ENCODE measurements around the gene SETD4. TPM values are rescaled to one million over a fixed set of nuclear protein-coding genes. Genes with fewer than 3 reads are reported as not detected.
A peak's percentile ranks its signal among the peaks of the same experiment; 100 is the strongest.
"Not testable (repeated sequence)": the region's sequence is repeated elsewhere in the genome, so short reads cannot be mapped to it uniquely, and the experiment has no call there.

Gene SETD4
- total and polyA plus RNA-seq, 5 experiments from 2014 or later: 6.5 to 31.7 (median 9.8) TPM

DNA sequence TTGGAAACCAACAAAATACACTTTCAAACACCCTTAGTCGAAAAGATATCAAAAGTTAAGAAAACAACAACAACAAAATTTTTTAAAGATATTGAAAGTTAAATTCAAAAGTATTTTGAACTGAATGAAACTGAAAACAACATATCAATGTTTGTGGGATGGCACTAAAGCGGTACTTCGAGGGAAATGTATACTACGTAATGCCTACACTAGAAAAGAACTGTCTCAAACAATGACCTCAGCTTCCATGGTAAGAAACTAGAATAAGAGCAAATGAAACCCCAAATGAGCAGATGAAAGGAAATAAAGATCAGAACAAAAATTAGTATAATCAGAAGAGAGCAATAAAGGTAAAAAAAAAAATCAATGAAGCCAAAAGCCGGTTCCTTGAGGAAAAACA lies 15.6 kb upstream of the SETD4 start:
- H3K27me3 Mint-ChIP-seq: no peaks in the 10 kb centered on the region
- peak overlapping the region in 4 of 10 donors; percentile 8 to 86 (median 36) for H3K27ac Mint-ChIP-seq
- H3K4me1 Mint-ChIP-seq: peaks cover 26 to 63% (median 38%) of the 10 kb centered on the region in 4 donors
- H3K9me3 Mint-ChIP-seq: peaks cover 0 to 3% (median 0%) of the 10 kb centered on the region in 9 donors
- DNase-seq: no peak
- ATAC-seq: no peak
- H3K36me3 Mint-ChIP-seq: peaks cover 7 to 28% (median 17%) of the 10 kb centered on the region in 3 donors
- POLR2A ChIA-PET: no interaction called here
- no peak overlapping the region for H3K4me3 Mint-ChIP-seq

DNA sequence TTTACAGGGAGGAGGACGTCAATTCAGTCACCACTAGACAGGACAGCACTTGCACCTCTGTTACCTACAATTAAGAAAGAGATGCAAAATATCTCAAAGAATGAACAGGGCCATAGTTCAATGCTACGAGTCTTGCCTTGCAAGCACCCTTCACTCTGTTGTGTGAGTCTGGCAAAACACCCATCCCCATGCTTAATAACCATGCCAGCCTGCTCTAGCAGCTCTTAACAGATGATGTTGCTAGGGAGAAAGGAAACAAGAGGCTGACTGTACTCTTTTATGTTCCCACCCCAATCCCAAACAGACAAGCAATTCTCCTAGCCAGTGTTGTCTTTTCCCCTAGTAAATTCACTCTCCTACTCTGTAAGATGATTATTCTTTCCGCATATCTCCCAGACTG lies 14.8 kb upstream of the SETD4 start:
- DNase-seq: no peak
- POLR2A ChIA-PET: no interaction called here

DNA sequence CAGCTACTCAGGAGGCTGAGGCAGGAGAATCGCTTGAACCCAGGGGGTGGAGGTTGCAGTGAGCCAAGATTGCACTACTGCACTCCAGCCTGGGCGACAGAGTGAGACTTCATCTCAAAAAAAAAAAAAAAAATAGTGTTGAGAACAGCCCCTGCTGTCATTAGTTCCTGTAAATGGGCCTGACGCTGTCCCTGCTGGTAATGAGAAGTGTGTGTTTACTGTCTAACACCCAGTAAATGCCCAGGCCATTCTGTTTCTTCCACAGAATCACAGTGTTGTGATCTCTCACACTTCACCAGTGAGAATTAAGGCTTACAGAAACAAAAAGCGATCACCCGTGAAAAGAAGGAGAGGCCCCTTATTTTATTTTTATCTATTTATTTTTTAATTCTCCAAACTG lies 13.6 kb upstream of the SETD4 start:
- ATAC-seq, DNase-seq, H3K27me3 Mint-ChIP-seq, H3K27ac Mint-ChIP-seq, H3K9me3 Mint-ChIP-seq, H3K4me3 Mint-ChIP-seq: not testable (repeated sequence)
- Mint-ChIP-seq H3K4me1 (peaks cover 28 to 65% (median 48%) of the 10 kb centered on the region in 4 donors), H3K36me3 (peaks cover 10 to 26% (median 20%) of the 10 kb centered on the region in 3 donors)
- POLR2A ChIA-PET: interaction anchor here (0.6 kb wide), 2 partner anchors 39 to 264 kb away, joined by 3 to 7 read pairs; no protein-coding TSS in a partner anchor

More for the DNA sequence above, 14.8 kb upstream of the SETD4 start:
- H3K36me3 Mint-ChIP-seq: peaks cover 7 to 28% (median 18%) of the 10 kb centered on the region in 3 donors
- no peak overlapping the region for H3K4me3 Mint-ChIP-seq
- ATAC-seq: no peak
- peak overlapping the region in 3 of 10 donors; percentile 8 to 86 (median 29) for H3K27ac Mint-ChIP-seq
- no peaks in the 10 kb centered on the region for H3K27me3 Mint-ChIP-seq
- H3K4me1 Mint-ChIP-seq: peaks cover 32 to 70% (median 46%) of the 10 kb centered on the region in 4 donors
- H3K9me3 Mint-ChIP-seq: peaks cover 0 to 3% (median 0%) of the 10 kb centered on the region in 9 donors

DNA sequence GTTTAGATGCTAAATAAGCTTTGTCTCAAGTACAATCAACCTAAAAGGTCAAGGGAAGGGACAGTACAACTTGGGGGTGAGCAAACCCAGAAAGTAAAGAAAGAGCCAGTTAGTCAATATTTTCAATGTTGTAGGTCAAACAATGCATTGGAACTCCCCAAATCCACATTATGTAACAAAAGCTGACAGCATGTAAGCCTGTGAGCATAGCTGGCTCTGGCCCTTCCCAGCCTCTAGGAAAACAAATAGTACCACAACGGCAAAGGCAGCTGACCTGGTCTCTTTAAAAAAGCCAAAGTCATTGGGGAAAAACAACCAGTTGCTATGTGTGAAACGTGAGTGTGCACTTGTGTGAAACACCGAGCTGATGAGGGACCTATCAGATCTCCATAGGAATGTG lies 12.9 kb upstream of the SETD4 start:
- no peaks in the 10 kb centered on the region for H3K27me3 Mint-ChIP-seq
- POLR2A ChIA-PET: interaction anchor here (0.6 to 1.6 kb wide), 2 partner anchors 13 to 265 kb away, joined by 3 to 7 read pairs; partner anchors contain the start of gene SETD4
- H3K27ac Mint-ChIP-seq: no peak overlapping the region
- H3K4me1 Mint-ChIP-seq: peaks cover 30 to 57% (median 45%) of the 10 kb centered on the region in 4 donors
- ATAC-seq (no peak), DNase-seq (no peak)
- peaks cover 12 to 26% (median 22%) of the 10 kb centered on the region in 3 donors for H3K36me3 Mint-ChIP-seq
- peaks cover 0 to 10% (median 6%) of the 10 kb centered on the region in 9 donors for H3K9me3 Mint-ChIP-seq
- no peak overlapping the region for H3K4me3 Mint-ChIP-seq

DNA sequence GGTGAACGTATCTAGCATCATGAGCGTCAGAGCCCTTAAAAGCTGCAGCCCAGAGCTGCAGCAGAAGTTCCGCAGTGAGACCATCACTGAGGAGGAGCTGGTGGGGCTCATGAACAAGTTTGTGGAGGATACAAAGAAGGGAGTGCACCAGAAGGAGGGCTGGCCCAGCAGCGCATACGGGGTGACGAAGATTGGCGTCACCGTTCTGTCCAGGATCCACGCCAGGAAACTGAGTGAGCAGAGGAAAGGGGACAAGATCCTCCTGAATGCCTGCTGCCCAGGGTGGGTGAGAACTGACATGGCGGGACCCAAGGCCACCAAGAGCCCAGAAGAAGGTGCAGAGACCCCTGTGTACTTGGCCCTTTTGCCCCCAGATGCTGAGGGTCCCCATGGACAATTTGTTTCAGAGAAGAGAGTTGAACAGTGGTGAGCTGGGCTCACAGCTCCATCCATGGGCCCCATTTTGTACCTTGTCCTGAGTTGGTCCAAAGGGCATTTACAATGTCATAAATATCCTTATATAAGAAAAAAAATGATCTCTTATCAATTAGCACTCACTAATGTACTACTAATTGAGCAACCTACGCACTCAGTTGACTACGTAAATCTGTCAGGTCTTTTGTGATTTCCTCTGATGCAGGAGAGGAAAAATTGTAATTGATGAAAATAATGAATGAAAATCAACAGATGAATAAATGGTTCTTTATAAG lies 12.3 kb upstream of the SETD4 start:
- POLR2A ChIA-PET: interaction anchor here (1.6 kb wide), 1 partner anchor 12 kb away, joined by 7 read pairs; the partner anchor contains the start of gene SETD4
- Mint-ChIP-seq H3K27ac (no peak overlapping the region), H3K4me1 (peaks cover 30 to 52% (median 45%) of the 10 kb centered on the region in 4 donors), H3K9me3 (peaks cover 0 to 13% (median 6%) of the 10 kb centered on the region in 9 donors), H3K36me3 (peaks cover 12 to 26% (median 22%) of the 10 kb centered on the region in 3 donors), H3K27me3 (no peaks in the 10 kb centered on the region), H3K4me3 (peak overlapping the region in 6 of 10 donors; percentile 31 to 92 (median 57))
- ATAC-seq: no peak
- DNase-seq: no peak

DNA sequence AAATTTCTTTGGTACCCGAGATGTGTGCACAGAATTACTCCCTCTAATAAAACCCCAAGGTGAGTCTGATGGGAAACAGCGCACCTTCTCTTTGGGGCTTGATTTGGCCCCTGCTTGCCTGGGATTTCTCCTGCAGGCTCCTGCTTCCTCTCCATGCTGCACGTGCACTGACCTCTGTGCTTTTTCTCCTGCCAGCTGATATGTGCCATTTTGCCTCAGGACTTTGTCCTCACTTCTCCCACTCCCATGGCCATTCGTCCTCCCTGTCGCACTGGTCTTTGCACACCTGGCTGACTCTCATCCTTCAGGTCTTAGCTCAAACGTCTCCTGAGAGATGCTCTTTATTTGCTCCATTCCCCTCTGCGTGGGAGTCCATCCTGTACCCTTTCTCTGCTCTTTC lies 10.7 kb upstream of the SETD4 start:
- Mint-ChIP-seq H3K27ac (peak overlapping the region; percentile 19 to 90 (median 78)), H3K4me1 (peaks cover 30 to 47% (median 39%) of the 10 kb centered on the region in 4 donors), H3K4me3 (peak overlapping the region; percentile 85 to 92 (median 91)), H3K27me3 (no peaks in the 10 kb centered on the region), H3K36me3 (peaks cover 12 to 26% (median 22%) of the 10 kb centered on the region in 3 donors), H3K9me3 (peaks cover 0 to 16% (median 6%) of the 10 kb centered on the region in 9 donors)
- ATAC-seq: no peak
- POLR2A ChIA-PET: interaction anchor here (0.6 to 2.8 kb wide), 4 partner anchors 8 to 336 kb away, joined by 3 to 60 read pairs (median 8); partner anchors contain the start of gene SETD4
- no peak for DNase-seq

DNA sequence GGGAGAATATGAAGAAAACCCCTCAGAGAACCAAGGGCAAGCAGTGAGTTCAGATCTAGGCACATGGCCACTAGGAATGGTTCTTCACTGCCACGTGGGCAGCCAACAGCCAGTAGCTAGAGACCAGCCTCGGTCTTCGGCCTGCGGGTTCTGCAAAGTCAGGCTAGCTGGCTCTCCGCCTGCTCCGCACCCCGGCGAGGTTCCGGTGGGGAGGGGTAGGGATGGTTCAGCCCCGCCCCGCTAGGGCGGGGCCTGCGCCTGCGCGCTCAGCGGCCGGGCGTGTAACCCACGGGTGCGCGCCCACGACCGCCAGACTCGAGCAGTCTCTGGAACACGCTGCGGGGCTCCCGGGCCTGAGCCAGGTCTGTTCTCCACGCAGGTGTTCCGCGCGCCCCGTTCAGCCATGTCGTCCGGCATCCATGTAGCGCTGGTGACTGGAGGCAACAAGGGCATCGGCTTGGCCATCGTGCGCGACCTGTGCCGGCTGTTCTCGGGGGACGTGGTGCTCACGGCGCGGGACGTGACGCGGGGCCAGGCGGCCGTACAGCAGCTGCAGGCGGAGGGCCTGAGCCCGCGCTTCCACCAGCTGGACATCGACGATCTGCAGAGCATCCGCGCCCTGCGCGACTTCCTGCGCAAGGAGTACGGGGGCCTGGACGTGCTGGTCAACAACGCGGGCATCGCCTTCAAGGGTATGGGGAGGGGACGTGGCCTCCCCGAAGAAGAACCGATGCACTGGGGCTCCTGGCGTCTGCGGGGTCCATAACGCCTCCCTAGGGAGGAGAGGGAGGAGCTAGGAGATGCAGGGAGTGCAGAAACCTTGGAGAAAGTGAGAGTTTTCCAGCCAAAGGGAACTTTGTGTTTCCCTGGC lies 9.6 kb upstream of the SETD4 start, which contains the start of gene CBR1:
Gene CBR1 (plus strand): TSS at position 312 of the 871 bp plus-strand sequence. CDS start 92 bp downstream, at position 404.
- DNase-seq (peak; percentile 77 to 93 (median 82)), ATAC-seq (peak; percentile 92 to 96)
- Mint-ChIP-seq H3K4me1 (peaks cover 28 to 47% (median 38%) of the 10 kb centered on the region in 4 donors), H3K9me3 (peaks cover 0 to 16% (median 6%) of the 10 kb centered on the region in 9 donors), H3K27me3 (no peaks in the 10 kb centered on the region), H3K4me3 (peak within 1 kb of the TSS; percentile 85 to 92 (median 91)), H3K27ac (peak within 1 kb of the TSS; percentile 65 to 90 (median 86)), H3K36me3 (peaks cover 12 to 26% (median 22%) of the 10 kb centered on the region in 3 donors)
- POLR2A ChIA-PET: interaction anchor here (0.5 to 2.8 kb wide), 12 partner anchors 9 to 1454 kb away, joined by 3 to 60 read pairs (median 4); partner anchors contain the start of gene SETD4

DNA sequence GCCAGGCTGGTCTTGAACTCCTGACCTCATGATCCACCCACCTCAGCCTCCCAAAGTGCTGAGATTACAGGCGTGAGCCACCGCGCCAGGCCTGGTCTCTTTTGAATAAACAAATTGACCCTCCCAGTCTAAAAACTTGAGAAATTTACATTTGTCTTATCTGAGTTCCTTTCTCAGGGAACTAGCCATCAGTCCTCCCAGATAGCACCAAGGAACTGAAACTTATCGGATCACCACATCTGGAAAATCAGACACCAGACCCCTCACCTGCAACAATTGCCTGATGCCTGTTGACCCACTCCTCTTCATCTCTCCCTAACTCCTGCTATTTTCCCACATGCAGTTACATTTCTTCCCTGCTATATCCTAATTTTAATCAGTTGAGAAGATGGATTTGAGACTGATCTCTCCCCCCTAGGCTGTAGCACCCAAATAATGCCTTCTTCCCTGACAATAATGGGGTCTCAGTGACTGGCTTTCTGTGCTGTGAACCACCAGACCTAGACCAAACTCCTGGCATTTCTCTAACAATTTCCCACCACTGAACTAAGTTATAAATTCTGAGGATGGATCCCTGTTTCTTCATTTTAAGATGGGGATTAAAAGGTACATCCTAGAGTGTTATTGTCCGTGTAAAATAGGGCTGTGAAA lies 8.5 kb upstream of the SETD4 start:
- Mint-ChIP-seq H3K27ac (peak overlapping the region in 5 of 10 donors; percentile 28 to 90 (median 83)), H3K27me3 (no peaks in the 10 kb centered on the region), H3K4me3 (peak overlapping the region in 8 of 10 donors; percentile 34 to 92 (median 90)), H3K4me1 (peaks cover 28 to 47% (median 38%) of the 10 kb centered on the region in 4 donors), H3K36me3 (peaks cover 12 to 23% (median 22%) of the 10 kb centered on the region in 3 donors), H3K9me3 (peaks cover 0 to 16% (median 6%) of the 10 kb centered on the region in 9 donors)
- POLR2A ChIA-PET: interaction anchor here (0.6 to 2.8 kb wide), 8 partner anchors 9 to 1308 kb away, joined by 3 to 60 read pairs (median 4); partner anchors contain the start of gene SETD4
- no peak for ATAC-seq
- DNase-seq: no peak

DNA sequence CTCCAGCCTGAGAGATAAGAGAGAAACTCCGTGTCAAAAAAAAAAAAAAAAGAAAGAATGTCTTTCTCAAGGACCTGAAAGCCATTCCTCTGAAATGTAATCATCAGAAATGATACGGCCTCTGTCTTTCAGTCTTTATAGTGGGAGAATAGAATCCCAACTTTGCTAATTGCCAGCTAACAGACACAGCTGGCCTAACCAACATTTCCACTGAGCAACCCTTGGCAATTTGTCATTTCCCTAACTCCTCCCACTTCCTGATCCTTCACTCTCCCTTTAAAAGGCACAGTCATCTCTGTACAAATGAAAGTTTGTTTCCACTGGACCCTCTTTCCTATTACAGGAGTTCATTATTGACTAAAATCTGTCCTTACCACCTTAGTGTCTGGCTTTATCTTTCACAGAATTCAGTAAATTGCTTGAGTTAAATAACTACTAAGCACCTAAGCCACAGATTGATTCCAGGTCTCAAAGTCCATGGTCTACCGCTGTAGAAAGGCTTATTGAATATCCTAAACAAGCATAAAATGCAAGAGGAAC lies 5.2 kb upstream of the SETD4 start:
- DNase-seq (no peak), ATAC-seq (no peak)
- no peak overlapping the region for H3K27ac Mint-ChIP-seq
- H3K36me3 Mint-ChIP-seq: peaks cover 0 to 5% (median 4%) of the 10 kb centered on the region in 3 donors
- no peak overlapping the region for H3K4me3 Mint-ChIP-seq
- no peaks in the 10 kb centered on the region for H3K27me3 Mint-ChIP-seq
- H3K4me1 Mint-ChIP-seq: peaks cover 15 to 23% (median 18%) of the 10 kb centered on the region in 4 donors
- POLR2A ChIA-PET: no interaction called here
- peaks cover 0 to 16% (median 6%) of the 10 kb centered on the region in 9 donors for H3K9me3 Mint-ChIP-seq

DNA sequence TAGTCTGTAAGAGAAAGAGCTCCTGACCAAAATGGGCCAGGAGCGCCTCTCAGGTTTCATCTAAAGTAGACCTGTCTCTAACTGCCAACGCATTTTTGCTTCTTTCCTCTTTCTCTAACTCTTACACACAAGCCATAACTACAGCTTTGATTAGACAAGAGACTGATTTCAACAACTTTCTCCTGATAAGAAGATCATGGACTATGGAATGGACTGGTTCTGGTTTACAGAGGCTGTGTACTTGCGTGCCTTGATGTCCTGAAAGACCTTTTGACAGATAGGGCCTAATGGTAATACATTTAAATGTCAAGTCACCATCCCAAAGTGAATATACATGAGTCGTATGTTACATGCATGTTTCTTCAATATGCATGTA lies 3.7 kb upstream of the SETD4 start:
- H3K27me3 Mint-ChIP-seq: peaks cover 0 to 1% (median 0%) of the 10 kb centered on the region in 5 donors
- peaks cover 7 to 15% (median 11%) of the 10 kb centered on the region in 4 donors for H3K4me1 Mint-ChIP-seq
- ATAC-seq (no peak), DNase-seq (no peak)
- peak overlapping the region in 2 of 10 donors; percentile 30 to 87 for H3K27ac Mint-ChIP-seq
- peaks cover 0 to 10% (median 4%) of the 10 kb centered on the region in 9 donors for H3K9me3 Mint-ChIP-seq
- peak overlapping the region in 1 of 10 donors; percentile 31 for H3K4me3 Mint-ChIP-seq
- POLR2A ChIA-PET: no interaction called here
- H3K36me3 Mint-ChIP-seq: peaks cover 0 to 4% (median 4%) of the 10 kb centered on the region in 3 donors

DNA sequence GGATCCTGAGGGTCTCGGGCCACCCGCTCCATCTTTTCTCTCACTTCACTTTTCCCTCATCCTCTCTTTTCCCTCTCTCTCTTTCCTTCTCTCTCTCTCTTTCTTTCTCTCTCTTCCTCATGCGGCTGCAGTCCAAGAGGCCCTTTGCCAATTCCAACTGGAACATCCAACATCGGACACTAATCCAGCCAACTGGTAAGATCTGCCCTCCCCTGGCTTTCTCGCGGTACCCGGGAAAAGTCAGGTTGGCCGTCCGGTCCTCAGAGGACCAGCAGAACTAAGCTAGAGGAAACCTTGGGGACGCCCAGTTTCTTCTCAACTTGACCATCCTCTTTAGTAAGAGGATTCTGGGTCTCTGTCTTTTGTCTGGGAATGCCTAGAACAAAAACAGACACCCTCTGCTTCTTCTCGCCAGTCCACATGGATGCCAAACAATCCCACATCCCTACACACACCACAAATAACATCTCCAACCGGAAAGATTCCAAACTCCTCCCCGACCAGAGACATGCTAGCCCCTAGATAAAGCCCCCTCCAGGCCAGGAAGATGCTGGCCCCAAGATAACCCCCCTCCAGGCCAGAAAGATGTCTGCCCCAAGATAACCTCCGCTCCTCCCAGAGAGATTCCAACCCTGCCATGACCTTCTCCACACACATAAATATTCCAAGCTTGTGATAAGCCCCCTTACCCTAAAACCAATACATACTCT lies 3.2 kb upstream of the SETD4 start:
- POLR2A ChIA-PET: no interaction called here
- DNase-seq: no peak
- H3K9me3 Mint-ChIP-seq: peaks cover 0 to 6% (median 0%) of the 10 kb centered on the region in 9 donors
- H3K4me3 Mint-ChIP-seq: peak overlapping the region in 1 of 10 donors; percentile 45
- H3K27me3 Mint-ChIP-seq: peaks cover 0 to 1% (median 0%) of the 10 kb centered on the region in 5 donors
- peaks cover 8 to 16% (median 10%) of the 10 kb centered on the region in 4 donors for H3K4me1 Mint-ChIP-seq
- ATAC-seq: no peak
- H3K27ac Mint-ChIP-seq: peak overlapping the region in 2 of 10 donors; percentile 30 to 87
- peaks cover 0 to 3% (median 2%) of the 10 kb centered on the region in 3 donors for H3K36me3 Mint-ChIP-seq
